TTC549 (cell line): Measurements from ENCODE around the gene GMNN.
"Not testable (repeated sequence)": the region's sequence is repeated elsewhere in the genome, so short reads cannot be mapped to it uniquely, and the experiment has no call there.

Source experiments
- FAIRE-seq: peaks from 2 replicates; lab custom pipeline; 2012; peaks lifted over from hg19 to GRCh38; lab: Jason Lieb, UNC

Gene GMNN

GRCh38 chr6:24774696-24775519 lies at the start of gene GMNN:
Gene GMNN (plus strand): TSS chr6:24774937. CDS start chr6:24777247, 2,310 bp downstream.
- no peak for FAIRE-seq

GRCh38 chr6:24730653-24731052 lies 44.1 kb upstream of the GMNN start:
- not testable (repeated sequence) for FAIRE-seq

GRCh38 chr6:24731456-24732134 lies 43.1 kb upstream of the GMNN start:
- not testable (repeated sequence) for FAIRE-seq

- no peak for FAIRE-seq
Observed at GRCh38 chr6:24734166-24734565, 40.6 kb upstream of the GMNN start.

- FAIRE-seq, result not testable (repeated sequence)
Observed at GRCh38 chr6:24734710-24735109, 40.0 kb upstream of the GMNN start.

- no peak for FAIRE-seq
Observed at GRCh38 chr6:24738741-24739140, 36.0 kb upstream of the GMNN start.

GRCh38 chr6:24740861-24741260 lies 33.9 kb upstream of the GMNN start:
- no peak for FAIRE-seq

GRCh38 chr6:24742216-24742738 lies 32.5 kb upstream of the GMNN start:
- no peak for FAIRE-seq

- no peak for FAIRE-seq
Observed at GRCh38 chr6:24743265-24743943, 31.3 kb upstream of the GMNN start.

GRCh38 chr6:24743944-24744335 lies 30.8 kb upstream of the GMNN start:
- no peak for FAIRE-seq

GRCh38 chr6:24744911-24745310 lies 29.8 kb upstream of the GMNN start:
- FAIRE-seq, result no peak

GRCh38 chr6:24749297-24749696 lies 25.4 kb upstream of the GMNN start:
- FAIRE-seq, result no peak

GRCh38 chr6:24750878-24751277 lies 23.9 kb upstream of the GMNN start:
- FAIRE-seq, result not testable (repeated sequence)

- no peak for FAIRE-seq
Observed at GRCh38 chr6:24752503-24752902, 22.2 kb upstream of the GMNN start.

GRCh38 chr6:24752917-24753492 lies 21.7 kb upstream of the GMNN start:
- FAIRE-seq, result no peak

GRCh38 chr6:24753545-24753944 lies 21.2 kb upstream of the GMNN start:
- no peak for FAIRE-seq

GRCh38 chr6:24754378-24754777 lies 20.4 kb upstream of the GMNN start:
- FAIRE-seq, result not testable (repeated sequence)

- FAIRE-seq, result no peak
Observed at GRCh38 chr6:24755279-24755678, 19.5 kb upstream of the GMNN start.

- FAIRE-seq, result no peak
Observed at GRCh38 chr6:24757611-24758010, 17.1 kb upstream of the GMNN start.

GRCh38 chr6:24759718-24760117 lies 15.0 kb upstream of the GMNN start:
- no peak for FAIRE-seq

GRCh38 chr6:24760210-24760609 lies 14.5 kb upstream of the GMNN start:
- FAIRE-seq, result no peak

GRCh38 chr6:24761193-24761835 lies 13.4 kb upstream of the GMNN start:
- no peak for FAIRE-seq
